GM12873 (cell line): Measurements from ENCODE around the gene GPHB5.

Source experiments
- TF ChIP-seq, protein P1 (sequence below): IDR thresholded peaks from 2 replicates; pipeline ENCODE4 v1.5.1; 2012; ENCODE audit warnings: low read depth, mild to moderate bottlenecking, moderate library complexity, low read length, control low read depth; ENCODE audit not compliant: insufficient read depth; ENCODE audit errors: missing control alignments

The GPHB5 gene

GRCh38 chr14:63342371-63342770 is 23.6 kb upstream of the GPHB5 start:
- TF ChIP-seq, protein P1, sequence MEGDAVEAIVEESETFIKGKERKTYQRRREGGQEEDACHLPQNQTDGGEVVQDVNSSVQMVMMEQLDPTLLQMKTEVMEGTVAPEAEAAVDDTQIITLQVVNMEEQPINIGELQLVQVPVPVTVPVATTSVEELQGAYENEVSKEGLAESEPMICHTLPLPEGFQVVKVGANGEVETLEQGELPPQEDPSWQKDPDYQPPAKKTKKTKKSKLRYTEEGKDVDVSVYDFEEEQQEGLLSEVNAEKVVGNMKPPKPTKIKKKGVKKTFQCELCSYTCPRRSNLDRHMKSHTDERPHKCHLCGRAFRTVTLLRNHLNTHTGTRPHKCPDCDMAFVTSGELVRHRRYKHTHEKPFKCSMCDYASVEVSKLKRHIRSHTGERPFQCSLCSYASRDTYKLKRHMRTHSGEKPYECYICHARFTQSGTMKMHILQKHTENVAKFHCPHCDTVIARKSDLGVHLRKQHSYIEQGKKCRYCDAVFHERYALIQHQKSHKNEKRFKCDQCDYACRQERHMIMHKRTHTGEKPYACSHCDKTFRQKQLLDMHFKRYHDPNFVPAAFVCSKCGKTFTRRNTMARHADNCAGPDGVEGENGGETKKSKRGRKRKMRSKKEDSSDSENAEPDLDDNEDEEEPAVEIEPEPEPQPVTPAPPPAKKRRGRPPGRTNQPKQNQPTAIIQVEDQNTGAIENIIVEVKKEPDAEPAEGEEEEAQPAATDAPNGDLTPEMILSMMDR: no peak

DNA sequence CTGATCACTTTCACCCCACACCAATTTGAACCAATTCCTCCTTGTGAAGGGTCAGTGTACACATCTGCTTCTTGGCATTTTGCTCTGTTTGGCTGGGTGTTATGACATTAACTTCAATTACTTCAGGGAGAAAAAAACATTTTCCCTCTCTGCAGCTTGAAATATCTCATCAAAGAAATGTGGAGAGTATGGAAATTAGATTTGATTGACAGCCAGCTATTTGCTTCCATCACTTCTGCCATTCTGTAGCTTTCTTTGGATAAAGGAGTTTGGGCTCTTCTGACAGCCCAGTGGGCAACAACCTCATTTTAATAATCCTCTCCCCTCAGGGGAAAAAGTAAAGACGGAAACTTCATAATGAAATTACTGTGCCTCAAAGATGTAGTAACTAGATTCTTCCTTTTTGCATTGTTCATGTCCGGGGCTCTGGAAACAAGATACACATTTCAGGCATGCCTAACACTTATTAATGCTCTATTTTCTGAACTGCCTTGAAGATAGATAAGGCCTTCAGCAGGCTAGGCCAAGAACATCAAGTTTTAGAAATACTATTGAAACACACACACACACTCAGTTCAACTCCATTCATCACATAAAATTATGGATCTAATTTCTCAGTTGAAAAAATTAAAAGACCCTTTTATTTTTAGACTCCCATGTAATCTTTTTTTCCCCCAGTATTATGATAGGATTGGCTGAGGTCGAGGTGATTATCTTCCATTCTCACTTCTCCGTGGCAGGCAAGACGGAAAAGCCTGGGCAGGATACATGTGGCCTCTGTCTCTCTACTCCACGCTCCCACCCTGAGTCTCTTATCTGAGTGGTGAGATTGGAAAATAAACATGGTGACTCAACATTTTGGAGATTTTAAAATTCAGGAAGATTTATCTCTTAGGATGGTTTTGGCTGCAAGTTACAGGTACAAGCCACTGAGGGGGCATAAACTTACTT is 10.3 kb upstream of the GPHB5 start:
- TF ChIP-seq, protein P1: no peak

DNA sequence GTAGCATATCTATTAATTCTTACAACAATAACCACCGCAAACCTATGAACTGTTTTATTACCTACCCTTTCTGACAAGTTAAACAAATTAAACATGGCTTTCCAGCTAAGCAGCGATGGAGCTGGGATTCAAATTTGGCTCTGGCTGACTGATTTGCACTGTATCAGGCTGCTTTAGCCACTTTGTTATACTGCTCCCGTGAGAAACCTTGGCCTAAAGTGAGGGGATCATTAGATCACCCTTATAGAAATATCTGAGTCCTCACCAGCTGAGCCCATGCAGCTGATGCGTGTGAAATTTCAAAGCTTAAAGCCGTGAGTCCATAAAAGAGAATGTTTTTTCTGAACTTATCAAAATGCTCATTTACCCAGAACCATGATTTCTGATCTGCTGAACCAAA is 8.1 kb upstream of the GPHB5 start:
- TF ChIP-seq, protein P1: no peak

DNA sequence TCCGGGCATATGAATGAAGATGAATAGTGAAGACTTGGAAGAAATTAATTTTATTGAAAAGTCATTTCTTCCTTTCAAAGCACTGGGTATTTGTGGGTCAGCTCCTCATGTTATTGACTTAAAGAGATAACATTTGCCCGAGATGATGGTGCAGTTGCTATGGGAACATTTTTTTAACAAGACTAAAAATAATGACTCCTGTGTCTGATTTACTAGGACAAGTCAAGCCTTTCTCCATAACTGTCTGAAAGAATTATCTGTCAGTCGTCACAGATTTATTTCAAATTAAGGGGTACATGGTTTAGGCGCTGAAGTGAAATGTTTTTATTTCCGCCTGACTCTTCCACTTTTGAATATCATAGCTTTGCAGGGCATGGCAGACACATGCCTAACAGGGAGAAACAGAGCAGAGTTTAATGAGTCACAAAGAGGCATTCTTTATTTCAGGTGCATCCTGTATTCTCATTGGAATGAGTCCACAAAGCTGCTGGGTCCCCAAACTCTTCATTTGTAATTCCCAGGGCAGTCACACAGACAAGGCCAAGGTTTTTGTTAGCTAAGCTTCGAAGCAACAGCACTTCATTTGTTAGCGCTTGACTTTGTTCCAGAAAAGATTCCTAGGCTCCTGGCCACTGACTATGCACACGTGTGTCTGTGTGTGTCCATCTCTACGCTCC is 4.3 kb upstream of the GPHB5 start:
- TF ChIP-seq, protein P1: no peak

DNA sequence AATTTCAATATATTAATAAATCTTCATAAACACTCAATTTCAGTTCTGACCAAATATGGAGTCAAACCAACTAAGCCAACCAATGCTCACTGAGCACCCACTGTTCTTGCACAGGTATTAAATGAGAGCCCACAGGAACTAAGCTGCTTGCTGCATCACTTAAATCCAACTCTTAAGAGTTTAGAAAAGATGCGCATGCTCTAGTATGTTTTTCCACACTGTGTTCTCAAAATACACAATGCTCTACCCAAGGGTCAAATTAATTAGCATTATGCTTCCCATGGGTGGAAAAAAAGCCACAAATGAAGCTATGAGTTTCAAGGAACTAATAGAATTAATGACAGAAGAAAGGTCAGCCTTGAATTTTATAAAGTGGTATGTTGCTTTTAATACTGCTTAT is 3.7 kb upstream of the GPHB5 start:
- TF ChIP-seq, protein P1: no peak

DNA sequence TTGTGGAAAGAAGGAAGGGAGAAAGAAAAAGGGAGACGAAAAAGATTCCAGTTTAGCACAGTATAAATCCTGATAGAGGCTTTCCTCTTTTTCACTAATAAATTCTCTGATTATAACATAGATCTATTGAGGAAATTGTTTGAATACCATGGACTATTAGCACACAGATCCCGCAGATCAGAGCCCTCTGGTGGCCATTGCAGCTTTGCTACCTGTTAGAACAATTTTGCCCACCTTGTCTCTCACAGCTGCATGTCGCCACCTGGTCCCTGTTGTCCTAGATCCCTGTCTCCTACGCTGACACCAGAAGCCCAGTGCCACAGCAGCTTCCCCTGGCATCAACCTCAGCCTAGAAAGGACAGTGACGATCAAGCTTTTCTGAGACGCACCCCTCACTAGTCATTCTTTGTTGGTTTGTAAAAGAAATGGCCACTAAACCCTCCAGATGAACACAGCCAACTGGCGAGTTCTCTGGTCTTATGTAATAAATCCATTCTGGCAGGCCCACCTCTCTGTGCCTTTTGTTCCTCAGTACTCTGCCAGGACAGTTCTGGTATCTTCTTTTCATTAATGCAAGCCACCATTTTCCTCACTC is 9.9 kb downstream of the GPHB5 start:
- TF ChIP-seq, protein P1: peak; percentile 73
